Activated CD4-positive, alpha-beta T cell treated with anti-CD3 and anti-CD28 coated beads, Interleukin-10, Interleukin-2, amounts not matched to agents 100 ng/mL and 50 ng/mL, durations not matched to agents 16 hours and 8 hours (primary cell): ENCODE measurements around the gene FLT3LG.
"Not testable (repeated sequence)": the region's sequence is repeated elsewhere in the genome, so short reads cannot be mapped to it uniquely, and the experiment has no call there.

ENCODE experiments used
- DNase-seq: peaks from one replicate; pipeline ENCODE4 v3.0.0-alpha.2; 2020

FLT3LG gene

DNA sequence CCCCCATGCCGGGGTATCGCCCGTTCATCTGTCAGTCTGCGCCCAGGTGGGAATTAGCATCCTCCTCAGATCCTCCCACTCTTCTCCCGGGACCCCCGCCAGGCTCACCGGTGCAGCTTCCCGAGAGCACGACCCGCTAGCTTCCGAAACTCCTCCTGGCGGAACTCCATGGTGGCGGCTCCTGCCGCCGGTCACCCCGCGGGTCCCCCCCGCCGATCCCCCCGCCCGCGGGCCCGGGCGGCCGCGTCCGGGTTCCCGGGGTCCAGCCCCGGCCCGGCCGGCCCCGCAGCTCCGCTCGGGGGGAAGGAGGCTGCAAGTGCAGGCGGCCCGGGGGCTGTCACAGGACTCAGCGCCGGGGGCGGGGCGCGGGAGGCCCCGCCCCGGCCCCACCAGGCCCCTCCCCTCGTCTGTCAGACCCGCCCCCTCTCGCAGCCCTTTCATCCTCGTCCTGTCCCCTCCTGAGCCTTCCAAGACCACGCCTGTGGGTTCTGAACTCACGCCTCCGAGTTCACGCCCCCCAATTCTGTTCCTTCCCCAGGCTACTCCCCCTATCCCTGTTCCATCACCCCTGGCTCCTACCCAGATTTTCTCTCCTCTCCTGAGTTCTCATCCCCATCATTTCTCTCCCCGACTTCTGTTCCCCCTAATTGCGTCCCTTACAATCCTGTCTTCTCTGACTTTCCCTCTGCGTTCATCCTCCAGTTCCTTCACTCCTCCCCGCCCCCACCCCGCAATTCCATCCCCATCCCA is 32.6 kb upstream of the FLT3LG start, which contains the start of gene SLC17A7:
Gene SLC17A7 (minus strand): TSS at position 318 of the 750 bp plus-strand sequence. CDS start 148 bp downstream, at position 170.
- peak; percentile 50 for DNase-seq

DNA sequence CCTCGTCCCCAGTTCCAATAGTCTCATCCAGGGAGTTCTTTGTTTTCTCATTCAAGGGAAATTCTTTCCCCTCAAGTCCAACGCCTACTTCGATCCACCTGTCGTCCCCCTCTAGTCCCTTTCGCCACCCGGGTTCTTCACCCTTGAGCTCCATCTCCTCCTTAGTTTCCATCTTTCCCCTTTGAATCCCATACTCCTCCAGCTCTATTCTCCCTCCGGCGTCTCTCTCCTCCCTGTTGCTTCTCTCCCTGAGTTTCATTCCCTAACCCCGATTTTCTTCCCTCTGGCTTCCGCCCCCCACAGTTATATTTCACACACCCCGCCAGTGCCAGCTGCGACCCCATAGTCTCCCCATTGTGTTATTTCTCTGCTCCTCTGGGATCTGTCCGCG is 32.1 kb upstream of the FLT3LG start:
- no peak for DNase-seq

DNA sequence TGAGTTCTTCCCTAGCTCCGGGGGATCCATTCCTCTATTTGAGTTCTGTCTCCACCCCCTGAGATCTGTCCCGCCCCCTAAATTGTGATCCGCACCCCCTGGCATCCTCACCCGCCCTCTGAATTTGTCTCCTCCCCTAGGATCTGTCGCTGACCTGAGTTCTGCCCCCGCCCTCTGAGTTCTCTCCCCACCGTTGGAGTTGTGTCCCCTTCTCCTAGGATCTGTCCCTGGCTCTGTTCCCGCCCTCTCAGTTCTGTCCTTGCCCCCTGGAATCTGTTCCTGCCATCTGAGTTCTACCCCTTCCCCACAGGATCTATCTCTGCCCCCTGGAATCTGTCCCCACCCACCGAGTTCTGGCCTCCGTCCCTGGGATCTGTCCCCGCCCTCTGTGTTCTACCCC is 31.7 kb upstream of the FLT3LG start:
- DNase-seq: no peak

DNA sequence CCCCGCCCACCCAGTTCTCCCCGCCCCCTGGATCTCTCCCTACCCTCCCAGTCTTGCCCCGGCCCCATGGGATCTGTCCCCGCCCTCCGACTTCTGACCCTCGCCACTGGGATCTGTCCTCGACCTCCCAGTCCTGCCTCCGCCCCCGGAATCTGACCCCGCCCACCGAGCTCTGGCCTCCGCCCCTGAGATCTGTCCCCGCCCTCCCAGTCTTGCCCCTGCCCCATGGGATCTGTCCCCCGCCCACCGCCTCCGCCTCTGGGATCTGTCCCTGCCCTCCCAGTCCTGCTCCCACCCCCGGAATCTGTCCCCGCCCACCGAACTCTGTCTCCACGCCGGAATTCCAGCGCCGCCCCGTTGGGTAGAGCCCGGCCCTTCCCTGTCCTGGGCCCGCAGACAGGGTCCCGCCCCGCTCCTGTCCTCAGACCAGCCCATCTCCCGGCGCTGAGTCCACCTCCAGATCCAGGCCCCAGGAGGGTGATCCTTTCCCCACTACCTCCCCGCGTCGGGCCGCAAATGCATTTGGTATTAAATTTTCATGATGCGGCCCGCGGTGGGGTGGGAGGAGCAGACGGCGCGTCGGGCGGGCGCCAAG is 31.1 kb upstream of the FLT3LG start:
- peak; percentile 79 for DNase-seq

DNA sequence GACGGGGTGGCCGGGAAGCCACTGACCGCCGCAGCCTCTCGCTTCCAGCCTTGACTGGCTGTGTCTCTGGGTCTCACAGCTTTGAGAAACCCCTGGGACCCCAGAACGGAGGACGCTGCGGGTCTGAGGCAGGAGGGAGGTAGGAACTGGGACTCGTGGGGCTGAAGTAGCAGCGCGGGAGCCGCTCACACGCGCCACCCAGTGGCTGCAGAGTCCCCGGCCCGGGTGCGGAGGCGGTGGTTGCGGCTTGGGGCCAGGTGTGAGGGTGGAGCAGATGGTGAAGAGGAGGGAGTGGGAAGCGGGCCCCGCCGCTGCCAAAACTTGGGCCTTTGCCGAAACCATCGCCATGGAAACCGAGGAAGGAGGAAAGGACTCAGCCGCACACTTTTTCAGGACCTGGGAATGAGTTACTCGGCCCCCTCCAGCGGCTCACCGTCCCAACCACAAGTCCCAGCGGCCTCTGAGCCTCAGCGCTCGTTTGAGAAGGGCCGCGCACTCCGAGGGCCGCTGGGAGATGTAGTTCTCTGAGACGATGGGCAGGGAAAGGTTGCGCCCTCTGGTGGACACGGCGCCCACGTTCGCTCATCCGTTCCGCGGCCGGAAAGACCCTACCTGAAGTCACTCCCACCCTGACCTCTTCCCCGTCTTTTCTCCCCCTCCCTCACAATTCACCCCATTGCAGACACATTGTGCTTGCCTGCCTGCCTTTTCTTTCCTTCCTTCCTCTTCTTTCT is 30.5 kb upstream of the FLT3LG start:
- DNase-seq: peak; percentile 95

DNA sequence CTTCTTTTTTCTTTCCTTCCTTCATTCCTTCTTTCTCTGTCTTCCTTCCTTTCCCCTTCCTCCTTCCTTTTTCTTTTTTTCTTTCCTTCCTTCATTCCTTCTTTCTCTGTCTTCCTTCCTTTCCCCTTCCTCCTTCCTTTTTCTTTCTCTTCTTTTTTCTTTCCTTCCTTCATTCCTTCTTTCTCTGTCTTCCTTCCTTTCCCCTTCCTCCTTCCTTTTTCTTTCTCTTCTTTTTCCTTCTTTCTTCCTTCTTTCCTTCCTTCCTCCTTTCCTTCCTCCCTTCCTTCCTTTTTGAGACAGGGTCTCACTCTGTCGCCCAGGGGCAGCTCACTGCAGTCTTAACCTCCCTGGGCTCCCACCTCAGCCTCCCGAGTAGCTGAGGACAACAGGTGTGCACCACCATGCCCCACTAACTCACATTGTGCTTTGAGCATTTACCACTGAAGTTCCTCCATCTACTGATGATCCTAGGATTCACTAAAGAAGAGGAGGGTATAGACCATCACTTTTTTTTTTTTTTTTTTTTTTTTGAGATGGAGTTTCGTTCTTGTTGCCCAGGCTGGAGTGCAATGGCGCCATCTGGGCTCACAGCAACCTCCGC is 29.8 kb upstream of the FLT3LG start:
- not testable (repeated sequence) for DNase-seq

DNA sequence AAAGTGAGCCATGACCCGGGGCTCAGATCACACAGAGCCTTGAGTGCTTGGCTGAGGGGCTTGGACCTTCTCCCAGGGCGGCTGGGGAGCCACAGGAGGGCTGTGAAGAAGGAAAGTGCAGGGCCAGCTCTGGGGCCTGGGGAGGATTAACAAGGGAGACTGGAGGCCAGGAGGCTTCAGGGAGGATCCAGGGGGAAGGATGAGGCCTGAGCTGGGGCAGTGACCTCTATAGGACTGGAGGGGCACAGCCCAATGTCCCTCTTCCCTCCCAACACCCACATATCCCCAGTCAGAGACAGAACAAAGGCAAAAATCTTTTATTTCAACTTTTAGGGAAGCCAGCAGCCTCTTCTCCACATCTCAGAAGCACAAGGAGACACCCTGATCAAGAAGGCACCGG is 28.0 kb upstream of the FLT3LG start:
- DNase-seq: no peak

DNA sequence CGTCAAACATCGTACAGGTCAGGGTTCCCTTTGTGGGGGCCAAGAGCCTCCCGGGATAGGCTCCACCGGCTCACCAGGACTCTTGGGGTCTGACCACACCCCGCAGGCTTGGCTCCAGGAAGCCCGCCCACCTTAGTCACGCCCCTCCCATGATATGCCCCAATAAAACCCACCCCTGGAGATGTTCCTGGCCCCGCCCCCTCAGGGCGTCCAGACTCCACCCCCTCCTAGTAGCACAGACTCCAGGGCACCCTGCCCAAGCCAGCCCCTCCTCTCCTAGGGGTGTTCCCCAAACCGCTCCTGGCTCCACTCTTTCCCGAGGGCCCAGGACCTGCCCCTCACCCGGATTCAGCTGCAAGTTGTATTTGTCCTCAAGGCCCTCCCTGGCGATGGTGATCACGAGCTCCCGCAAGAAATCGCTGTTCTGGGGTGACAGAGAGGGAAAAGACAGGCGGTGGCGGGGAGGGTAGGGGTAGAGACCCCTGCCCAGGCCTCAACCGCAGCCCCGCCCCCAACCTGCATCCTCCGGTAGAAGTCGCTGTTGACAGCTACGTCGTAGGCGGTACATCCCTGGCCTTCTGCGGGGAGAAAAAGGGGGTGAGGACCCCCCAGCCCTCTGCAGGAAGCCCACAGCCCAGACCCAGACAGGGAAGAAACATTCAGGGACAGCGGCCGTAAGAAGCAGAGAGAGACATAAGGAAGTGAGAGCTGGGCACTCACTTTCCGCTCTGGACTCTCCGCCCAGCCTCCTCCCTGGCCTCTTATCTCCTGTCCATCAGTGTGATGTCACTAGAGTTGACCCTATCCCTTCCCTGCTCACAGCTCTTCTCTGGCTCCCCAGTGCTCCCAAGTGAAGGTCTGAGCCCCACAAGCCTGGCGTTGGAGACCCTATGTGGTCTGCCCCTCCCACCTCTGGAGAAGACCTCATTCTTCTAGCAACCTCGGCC is 26.3 kb upstream of the FLT3LG start:
- DNase-seq: peak; percentile 58

DNA sequence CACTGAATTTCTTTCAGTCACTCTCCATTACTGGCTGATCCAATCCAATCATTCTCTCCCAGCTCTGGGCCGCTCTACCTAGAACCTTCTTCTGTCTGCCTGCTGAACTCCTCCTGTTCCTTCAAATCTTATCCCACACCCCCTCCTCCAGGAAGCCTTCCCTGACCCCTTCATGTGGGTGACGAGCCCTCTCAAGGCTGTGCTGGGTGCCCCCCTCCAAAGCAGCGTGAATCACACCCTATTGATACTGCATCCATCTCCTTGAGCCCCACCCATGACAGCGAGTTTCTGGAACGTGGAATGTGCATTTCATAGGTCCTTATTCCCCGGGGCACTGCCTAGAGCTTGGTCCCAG is 25.6 kb upstream of the FLT3LG start:
- DNase-seq: no peak

DNA sequence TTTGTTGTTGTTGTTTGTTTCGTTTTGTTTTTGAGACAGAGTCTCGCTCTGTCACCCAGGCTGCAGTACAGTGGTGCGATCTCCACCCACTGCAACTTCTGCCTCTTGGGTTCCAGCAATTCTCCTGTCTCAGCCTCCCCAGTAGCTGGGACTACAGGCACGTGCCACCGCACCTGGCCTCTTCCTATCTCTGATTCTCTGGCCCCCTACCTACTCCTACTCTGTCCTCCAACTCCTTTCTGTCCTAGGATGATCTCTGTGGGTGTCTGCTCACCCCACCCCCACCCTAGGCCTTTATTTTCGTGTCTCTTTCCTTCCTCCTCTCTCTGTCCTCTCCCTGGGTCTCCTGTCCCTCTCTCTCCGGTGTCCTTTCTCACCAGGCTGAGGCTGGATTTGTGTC is 23.6 kb upstream of the FLT3LG start:
- DNase-seq: no peak

DNA sequence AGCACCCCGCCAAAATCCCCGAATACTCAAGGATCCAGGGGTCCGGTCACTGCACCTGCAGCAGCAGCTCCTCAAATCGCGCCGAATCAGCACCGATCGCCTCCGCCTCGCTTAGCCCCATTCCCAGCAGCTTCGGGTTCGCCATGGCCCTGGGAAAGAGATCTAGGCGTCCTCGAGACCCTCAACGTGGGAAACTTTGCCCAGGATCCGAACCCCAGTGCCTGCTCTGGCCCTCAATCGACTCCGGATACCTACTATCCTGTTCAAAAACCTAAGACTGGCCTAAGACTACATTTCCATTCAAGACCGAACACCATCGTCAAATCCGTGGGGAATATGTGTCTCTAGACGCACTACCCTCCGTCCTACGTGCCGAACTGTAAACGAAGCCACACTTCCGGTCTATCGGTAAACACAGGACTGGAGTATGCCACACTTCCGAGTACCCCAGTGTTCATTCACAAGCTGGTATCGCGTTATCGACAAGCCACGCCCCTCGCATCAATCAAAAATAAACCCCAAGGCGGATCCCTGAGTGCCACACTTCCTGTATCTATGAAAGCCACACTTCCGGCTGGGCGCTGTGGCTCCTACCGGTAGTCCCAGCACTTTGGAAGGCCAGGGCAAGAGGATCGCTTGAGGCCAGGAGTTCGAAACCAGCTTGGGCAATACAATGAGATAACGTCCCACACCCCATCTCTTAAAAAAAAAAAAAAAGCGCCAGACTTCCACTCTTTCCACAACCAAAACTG is 22.4 kb upstream of the FLT3LG start, which contains the start of gene PIH1D1:
Gene PIH1D1 (minus strand): TSS at position 385 of the 752 bp plus-strand sequence. CDS start 240 bp downstream, at position 145.
- DNase-seq: peak; percentile 99

DNA sequence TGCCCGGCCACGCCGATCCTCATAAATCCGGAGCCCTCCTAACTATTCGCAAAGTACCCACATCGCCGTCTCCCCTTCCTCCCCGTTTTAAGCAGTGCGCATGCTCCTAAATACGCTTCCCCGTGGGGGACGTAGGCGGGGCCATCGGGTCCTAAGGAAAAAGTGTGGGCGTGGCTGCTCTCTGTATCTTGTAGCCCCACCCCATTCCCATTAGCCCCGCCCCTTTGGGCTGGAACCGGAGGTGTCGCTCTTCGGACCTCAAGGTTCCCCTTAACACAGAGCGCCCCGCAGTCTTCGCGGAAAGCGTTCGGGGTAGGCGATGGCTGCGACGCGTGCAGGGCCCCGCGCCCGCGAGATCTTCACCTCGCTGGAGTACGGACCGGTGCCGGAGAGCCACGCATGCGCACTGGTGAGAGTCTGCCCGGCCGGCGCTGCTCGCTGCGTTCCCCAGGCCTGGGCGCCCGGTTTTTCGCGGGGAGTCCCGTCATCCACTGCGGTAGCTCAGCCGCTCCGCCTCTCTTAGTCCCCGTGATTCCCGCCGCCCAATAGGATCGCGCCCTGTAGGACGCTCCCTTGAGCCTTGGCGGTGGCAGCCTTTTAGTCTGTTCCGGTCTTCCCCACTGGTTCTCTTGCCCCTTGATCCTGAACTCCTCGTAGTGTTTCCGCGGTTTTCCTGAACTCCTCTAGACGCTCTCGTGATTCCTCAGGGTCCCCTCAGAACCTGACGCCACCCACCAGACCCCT is 20.8 kb upstream of the FLT3LG start, which contains the start of gene ALDH16A1:
Gene ALDH16A1 (plus strand): TSS at position 213 of the 744 bp plus-strand sequence. CDS start 107 bp downstream, at position 320.
- peak; percentile 99 for DNase-seq

DNA sequence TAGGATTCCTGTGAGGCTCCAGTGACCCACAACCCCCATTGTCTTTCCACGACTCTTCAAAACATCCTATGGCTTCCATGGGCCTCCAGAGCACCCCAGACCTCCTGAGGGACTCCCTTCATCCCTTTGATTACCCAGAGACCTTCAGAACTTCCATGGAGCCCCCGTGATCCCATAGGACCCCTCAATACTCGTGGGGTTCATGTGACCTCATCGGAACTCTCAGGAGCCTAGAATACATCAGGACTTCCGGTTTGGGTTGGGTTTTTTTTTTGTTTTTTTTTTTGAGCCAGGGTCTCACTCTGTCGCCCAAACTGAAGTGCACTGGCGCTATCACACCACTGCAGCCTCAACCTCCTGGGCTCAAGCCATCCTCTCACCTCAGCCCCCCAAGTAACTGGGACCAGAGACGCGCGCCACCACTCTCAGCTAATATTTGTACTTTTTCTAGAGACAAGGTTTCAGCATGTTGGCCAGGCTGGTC is 20.2 kb upstream of the FLT3LG start:
- DNase-seq: no peak

DNA sequence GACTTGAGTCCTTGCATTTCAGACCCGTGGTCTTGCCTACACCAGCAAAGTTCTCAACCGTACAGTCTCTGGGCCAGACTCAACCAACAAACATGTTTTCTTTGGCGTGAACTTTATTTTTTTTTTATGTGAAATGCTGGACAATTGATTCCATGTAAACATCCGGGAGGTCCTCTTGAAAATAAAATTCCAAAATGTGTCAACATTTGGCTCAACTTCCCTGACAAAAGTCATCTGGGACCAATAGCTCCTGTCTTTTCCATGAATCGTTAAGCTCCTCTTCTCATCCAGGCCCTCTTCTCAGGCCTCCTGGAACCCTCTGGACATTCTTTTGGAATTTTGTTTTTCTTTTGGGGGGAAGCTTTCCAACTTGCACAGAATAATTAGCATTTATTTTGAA is 18.2 kb upstream of the FLT3LG start:
- DNase-seq: no peak

DNA sequence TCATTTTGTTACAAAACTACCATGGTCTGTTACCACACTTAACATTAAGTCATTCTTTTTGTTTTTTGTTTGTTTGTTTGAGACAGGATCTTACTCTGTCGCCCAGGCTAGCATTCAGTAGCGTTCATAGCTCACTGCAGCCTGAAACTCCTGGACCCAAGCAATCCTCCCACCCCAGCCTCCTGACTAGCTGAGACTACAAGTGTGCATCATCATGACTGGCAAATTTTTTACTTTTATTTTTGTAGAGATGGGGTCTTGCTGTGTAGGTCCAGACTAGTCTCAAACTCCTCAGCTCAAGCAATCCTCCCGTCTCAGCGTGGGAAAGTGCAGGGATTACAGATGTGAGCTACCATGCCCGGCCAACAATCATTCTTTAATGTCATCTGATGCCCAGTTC is 17.7 kb upstream of the FLT3LG start:
- no peak for DNase-seq

DNA sequence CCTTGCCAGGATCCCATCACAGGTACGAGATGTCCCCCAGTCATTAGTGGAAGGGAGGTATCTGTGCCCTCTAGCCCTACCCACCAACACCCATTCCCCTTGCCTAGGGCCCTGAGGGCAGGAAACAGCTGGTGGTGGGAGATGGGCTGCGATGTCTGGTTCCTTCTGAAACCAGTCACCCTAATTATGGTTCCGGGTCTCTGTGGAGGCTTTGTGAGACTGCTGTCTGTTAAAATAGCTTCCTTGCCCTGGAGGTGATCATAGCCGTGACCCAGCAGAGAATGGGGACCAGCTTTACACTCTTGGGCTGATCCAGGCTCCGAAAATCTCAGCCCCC is 15.5 kb upstream of the FLT3LG start:
- no peak for DNase-seq

DNA sequence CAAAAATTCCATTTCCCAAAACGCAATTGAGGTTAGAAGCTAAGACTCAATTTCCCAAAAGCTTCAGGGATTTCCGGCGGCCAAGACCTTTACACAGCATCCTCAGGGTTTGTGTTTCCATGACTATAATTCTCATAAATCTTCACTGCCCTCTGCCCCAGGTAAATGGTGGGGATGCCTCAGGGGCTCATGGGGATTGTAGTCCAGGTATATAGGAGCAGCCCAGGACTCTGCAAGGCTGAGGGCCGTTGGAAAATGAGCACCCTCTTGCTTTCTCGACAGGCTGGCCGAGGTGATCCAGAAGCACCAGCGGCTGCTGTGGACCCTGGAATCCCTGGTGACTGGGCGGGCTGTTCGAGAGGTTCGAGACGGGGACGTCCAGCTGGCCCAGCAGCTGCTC is 14.6 kb upstream of the FLT3LG start:
- no peak for DNase-seq

DNA sequence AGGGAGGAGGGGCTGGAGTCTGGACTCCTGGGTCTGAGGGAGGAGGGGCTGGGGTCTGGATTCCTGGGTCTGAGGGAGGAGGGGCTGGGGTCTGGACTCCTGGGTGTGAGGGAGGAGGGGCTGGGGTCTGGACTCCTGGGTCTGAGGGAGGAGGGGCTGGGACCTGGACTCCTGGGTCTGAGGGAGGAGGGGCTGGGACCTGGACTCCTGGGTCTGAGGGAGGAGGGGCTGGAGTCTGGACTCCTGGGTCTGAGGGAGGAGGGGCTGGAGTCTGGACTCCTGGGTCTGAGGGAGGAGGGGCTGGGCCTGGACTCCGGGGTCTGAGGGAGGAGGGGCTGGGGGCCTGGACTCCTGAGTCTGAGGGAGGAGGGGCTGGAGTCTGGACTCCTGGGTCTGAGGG is 12.9 kb upstream of the FLT3LG start:
- DNase-seq: not testable (repeated sequence)

DNA sequence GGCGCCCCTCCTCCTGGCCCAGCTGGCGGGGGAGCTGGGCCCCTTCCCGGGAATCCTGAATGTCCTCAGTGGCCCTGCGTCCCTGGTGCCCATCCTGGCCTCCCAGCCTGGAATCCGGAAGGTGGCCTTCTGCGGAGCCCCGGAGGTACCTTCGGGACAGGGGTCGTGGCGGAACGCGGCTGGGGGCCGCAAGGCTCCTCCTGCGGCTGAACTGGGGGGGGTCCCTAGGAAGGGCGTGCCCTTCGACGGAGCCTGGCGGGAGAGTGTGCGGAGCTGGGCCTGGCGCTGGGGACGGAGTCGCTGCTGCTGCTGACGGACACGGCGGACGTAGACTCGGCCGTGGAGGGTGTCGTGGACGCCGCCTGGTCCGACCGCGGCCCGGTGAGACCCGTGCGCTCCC is 12.4 kb upstream of the FLT3LG start:
- no peak for DNase-seq

DNA sequence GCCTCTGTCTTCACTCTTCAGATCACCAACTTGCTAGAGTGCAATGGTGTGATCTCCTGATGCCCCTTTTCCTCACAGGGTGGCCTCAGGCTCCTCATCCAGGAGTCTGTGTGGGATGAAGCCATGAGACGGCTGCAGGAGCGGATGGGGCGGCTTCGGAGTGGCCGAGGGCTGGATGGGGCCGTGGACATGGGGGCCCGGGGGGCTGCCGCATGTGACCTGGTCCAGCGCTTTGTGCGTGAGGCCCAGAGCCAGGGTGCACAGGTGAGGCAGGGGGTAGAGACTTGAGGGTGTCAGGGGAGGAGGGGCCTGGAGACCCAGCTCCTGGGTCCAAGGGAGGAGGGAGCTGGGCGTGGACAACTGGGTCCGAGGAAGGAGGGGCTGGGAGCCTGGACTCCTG is 11.5 kb upstream of the FLT3LG start:
- DNase-seq: no peak
